HEK293T (cell line): ENCODE data around the gene PLTP.

Source experiments
- ARNT ChIP-seq: fragments of 450-650 bp; IDR thresholded peaks from 2 replicates; pipeline ENCODE4 v1.6.1; 2017; ENCODE audit warnings: mild to moderate bottlenecking
- FOXK2 ChIP-seq: fragments of 450-650 bp; IDR thresholded peaks from 2 replicates; pipeline ENCODE4 v1.6.1; 2016; ENCODE audit warnings: mild to moderate bottlenecking
- PKNOX1 ChIP-seq: fragments of 450-650 bp; IDR thresholded peaks from 2 replicates; pipeline ENCODE4 v1.6.1; 2016
- SP1 ChIP-seq: fragments of 450-650 bp; IDR thresholded peaks from 2 replicates; pipeline ENCODE4 v1.6.1; 2017

GRCh38 chr20:45924391-45925261 lies 12.7 kb upstream of the PLTP start:
- TF ChIP-seq ARNT (no peak), FOXK2 (no peak), PKNOX1 (no peak), SP1 (no peak)
